GM21717 (cell line): ENCODE data around the gene DBI.
"Not testable (repeated sequence)": the region's sequence is repeated elsewhere in the genome, so short reads cannot be mapped to it uniquely, and the experiment has no call there.

ENCODE experiments used
- ATAC-seq: cut with Tn5 transposase; IDR thresholded peaks from one replicate; pipeline ENCODE4 v1.9.1; 2021; ENCODE audit warnings: mild to moderate bottlenecking, moderate library complexity; ENCODE audit not compliant: unreplicated experiment

DBI gene

DNA sequence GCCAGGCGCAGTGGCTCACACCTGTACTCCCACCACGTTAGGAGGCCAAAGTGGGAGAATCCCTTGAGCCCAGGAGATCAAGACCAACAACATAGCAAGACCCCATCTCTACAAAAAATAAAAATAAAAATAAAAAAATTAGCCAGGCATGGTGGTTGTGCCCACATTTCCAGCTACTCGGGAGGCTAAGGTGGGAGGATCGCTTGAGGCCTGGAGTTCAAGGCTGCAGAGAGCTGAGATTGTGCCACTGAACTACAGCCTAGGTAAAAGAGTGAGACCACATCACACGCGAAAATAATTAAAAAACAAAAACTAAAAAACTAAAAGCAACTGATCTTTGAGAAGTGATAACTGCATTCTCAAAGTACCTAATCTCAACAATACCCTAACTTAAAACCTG is 2.0 kb upstream of the DBI start:
- no peak for ATAC-seq

- no peak for ATAC-seq
Measured at GRCh38 chr2:119365436-119365835, 1.3 kb upstream of the DBI start.

DNA sequence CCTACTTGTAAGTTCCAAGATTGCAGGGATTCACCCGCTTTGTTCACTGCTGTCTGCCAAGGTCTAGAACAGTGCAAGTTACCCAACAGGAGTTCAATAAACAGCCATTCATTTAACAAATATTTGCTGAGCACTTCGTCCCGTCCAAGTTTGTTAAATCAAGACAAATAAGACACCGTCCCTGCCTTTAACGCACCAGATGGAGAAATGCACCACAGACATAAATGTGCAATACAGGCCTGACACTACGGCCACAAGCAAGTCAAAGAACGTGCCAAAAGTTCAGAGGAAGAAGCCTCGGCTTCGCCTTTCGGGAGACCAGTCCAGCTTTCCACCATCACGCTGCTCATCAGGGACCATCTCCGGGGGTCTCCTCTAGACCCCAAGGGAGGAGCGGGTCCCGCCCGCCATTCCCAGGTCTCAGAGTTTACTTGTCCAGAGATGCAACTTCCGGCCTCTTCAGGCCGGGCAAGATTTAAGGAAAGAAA is 572 bp upstream of the DBI start:
- ATAC-seq: peak; percentile 5

GRCh38 chr2:119367472-119368099 is 809 bp downstream of the DBI start:
- peak; percentile 21 for ATAC-seq

DNA sequence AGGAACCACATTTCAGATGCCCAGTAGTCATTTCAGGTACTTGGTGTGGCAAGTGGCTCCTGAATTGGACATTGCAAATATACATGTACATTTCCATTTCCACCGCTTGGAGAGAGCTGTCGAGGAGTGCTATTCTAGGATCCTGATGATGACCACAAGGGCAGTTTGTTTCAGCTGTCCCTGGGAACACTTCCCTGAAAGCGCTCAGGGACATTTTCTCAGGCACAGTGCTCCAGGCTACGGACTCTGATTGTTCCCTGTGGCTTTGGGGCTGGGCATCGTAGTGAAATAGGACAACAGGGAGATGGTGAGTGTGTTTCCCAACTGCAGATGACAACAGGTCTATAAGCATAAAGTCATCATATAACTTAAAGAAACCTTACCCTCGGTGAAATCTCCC is 3.1 kb downstream of the DBI start:
- no peak for ATAC-seq

GRCh38 chr2:119371111-119371510 is 4.3 kb downstream of the DBI start:
- no peak for ATAC-seq

DNA sequence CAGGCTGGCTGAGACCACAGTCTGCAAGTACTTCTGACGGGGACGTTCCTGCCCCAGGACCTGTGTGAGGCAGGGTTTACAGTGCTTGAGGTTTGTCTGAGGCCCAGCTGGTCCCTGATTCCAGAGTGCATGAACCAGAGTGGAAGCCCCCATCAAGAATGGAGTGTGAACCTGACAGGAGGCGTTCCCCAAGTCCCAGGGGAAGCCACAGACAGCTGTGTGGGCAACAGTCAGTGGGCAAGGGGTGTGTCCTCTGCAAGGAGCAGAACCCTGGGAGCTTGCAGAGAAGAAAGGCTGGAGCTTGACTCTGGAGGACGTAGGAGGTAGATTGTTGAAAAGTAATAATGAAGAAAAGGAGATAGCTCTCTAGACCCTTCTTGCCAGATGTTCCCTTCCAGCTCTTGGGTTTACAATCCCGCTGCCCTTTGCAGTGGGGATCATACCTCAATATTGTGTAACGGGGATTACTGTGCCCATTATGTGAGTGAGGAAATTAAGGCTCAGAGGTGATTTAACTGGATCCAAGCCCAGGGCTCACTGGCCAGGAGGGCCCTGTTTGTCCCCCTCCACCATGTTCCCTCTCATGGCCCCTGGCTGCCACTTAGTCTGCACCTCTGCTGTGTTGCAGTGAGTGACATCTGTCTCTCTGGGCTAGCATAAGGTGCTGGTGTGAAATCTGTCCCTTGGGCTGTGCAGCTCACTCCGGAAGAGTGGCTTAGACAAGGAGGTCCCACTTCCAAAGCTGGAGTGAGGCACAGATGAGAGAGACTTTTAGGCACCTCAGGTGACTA is 6.2 kb downstream of the DBI start:
- no peak for ATAC-seq

- not testable (repeated sequence) for ATAC-seq
Measured at GRCh38 chr2:119373907-119374745, 7.3 kb downstream of the DBI start.

- ATAC-seq: not testable (repeated sequence)
Measured at GRCh38 chr2:119376406-119376805, 9.6 kb downstream of the DBI start.

GRCh38 chr2:119376810-119377209 is 10.0 kb downstream of the DBI start:
- ATAC-seq: no peak

GRCh38 chr2:119377294-119377992 is 10.7 kb downstream of the DBI start:
- ATAC-seq: no peak

- ATAC-seq: no peak
Measured at GRCh38 chr2:119377993-119378345, 11.2 kb downstream of the DBI start.

GRCh38 chr2:119378566-119378965 is 11.8 kb downstream of the DBI start:
- no peak for ATAC-seq

- no peak for ATAC-seq
Measured at GRCh38 chr2:119383410-119384140, 16.8 kb downstream of the DBI start.

- ATAC-seq: no peak
Measured at GRCh38 chr2:119384971-119385370, 18.2 kb downstream of the DBI start.

DNA sequence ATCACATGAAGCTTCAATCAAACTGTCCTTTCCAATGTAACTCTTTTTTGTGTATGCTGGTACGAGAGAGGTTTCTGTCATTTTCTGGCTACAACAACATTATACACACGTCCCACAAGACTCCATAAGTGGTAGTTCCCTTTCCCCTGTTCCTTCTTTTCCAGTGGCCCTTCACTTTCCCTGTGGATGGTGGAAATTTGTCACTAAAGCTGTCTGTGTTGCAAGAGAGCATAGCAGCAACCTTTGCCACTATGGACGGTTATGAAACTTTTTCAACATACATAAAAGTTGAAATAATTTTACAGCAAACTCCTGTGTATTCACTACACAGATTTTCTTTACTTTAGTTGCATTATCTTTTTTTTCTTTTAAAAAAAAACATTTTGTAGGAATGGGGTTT is 18.7 kb downstream of the DBI start:
- no peak for ATAC-seq

- ATAC-seq: peak; percentile 83
Measured at GRCh38 chr2:119387381-119388129, 20.8 kb downstream of the DBI start.

GRCh38 chr2:119389615-119390306 is 23.0 kb downstream of the DBI start:
- ATAC-seq: no peak
